GM19043 (cell line): ENCODE data around the gene KLHL21.

ENCODE experiments used
- ATAC-seq: cut with Tn5 transposase; IDR thresholded peaks from one replicate; pipeline ENCODE4 v1.9.1; 2021; ENCODE audit warnings: low read depth; ENCODE audit not compliant: unreplicated experiment

The KLHL21 gene

DNA sequence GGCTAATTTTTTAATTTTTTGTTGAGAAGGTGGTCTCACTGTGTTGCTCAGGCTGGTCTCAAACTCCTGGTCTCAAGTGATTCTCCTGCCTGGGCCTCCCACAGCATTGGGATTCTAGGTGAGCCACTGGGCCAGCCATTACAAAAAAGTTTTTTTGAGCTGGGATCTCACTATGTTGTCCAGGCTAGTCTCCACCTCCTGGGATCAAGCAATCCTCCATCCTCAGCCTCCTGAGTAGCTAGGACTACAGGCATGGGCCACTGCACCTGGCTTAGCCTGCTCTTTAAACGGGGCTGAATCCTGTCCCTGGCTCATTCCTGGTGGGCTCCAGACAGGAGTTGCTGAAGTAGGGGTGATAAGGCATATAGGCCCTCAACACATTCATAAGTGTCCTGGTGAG lies 45.1 kb downstream of the KLHL21 start:
- ATAC-seq: no peak

DNA sequence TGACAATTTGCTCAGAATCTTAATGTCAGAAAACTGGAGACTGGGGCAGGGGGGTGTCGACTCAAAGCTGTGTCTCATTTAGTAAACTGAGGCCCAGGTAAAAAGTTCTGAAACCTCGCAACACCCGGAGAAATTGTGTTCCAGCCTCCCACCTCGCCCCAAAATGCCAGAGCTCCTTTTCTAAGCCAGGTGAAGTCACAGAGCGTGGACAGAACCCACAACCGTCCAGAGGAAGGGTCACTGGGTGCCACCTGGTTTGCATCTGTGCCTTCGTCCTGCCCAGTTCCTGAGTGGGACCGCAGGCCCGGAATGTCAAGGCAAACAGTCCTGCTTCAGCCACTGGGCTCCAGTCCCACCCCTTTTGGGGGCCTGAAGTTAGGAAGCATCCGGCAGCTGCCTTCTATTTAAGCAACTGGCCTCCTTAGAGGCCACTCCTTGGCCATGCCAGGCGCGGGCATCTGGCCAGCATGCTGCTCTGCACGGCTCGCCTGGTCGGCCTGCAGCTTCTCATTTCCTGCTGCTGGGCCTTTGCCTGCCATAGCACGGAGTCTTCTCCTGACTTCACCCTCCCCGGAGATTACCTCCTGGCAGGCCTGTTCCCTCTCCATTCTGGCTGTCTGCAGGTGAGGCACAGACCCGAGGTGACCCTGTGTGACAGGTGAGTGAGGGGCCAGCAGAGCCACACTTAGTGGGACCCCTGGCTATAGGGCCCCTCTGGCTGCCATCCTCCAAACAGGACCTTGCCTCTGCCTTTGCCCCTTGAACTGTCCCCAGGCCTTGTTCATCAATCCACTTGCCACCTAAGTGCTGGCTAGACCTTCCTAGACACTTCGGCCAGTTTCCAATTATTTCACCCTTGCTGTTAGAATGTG lies 47.5 kb downstream of the KLHL21 start, which contains the start of gene TAS1R1:
Gene TAS1R1, plus strand, starts transcription at position 401 of the 872 bp plus-strand sequence. Its CDS starts 67 bp downstream, at position 468.
- no peak for ATAC-seq

DNA sequence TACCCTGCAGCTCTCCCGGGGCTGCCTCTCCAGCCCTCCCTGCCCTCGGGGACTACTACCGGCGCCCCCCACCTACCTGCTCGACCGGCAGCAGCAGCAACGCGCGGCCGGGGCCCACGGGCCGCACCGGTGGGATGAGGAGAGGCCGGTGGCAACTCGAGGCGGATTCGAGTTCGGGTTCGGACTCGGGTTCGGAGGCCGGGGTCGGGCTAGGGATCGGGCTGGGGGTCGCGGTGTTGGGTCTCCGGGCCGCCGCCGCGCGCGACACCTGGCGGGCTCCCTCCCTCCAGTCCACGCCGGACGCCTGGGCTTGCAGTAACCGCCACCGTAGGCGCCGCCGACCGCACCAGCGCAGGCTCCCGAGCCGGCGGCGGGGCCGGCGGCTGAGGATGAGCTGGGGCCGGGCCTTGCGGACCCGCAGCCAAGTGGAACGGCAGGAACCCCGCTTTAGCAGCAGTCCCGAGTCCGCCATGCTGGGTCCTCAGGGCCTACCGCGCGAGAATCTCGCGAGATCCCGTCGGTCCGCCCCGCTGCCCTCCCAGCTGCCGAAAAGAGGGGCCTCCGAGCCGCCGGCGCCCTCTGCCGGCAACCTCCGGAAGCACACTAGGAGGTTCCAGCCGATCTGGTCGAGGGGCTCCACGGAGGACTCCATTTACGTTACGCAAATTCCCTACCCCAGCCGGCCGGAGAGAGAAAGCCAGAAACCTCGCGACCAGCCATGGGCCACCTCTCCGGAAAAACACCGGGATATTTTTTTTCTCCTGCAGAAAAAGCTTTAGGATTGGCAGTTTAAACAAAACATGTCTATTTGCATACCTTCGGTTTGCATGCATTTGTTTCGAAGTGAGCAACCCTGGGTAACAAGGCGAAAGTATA lies 48.4 kb downstream of the KLHL21 start, which contains the start of gene NOL9:
Gene NOL9, minus strand, starts transcription at position 483 of the 876 bp plus-strand sequence. Its CDS starts 11 bp downstream, at position 472.
- peak; percentile 86 for ATAC-seq

DNA sequence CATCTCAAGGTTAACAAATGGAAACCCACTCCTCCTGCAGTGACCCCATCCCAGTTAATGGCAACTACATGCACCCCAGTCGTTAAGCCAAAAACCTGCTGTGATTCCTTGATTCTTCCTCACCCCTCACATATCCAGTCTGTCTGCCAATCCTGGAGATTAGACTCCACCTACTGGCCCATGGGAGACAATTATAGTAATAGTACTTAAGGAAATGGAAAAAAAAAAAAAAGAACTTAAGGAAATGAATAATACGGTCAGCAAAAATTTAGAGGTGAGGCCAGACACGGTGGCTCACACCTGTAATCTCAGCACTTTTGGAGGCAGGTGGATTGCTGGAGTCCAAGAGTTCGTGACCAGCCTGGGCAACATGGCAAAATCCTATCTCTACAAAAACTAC lies 55.4 kb downstream of the KLHL21 start:
- no peak for ATAC-seq

DNA sequence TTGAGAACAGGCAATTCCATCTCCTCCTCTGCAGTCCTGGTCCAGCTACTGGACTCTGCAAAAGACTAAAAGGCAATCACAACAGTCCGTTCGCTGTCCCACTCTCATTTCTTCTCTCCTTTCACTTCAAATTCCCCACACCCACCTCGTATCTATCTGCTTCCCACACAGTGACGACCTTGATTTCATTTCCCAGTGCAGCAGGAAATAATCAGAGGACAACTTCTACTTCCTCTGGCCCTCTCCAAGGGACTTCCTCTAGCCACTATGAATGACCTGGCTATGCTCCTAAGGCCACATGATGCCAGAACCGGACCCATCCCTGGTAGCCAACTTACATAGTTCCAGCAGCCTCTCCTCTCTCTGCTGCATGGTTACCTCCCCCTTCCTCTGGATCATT lies 56.3 kb downstream of the KLHL21 start:
- no peak for ATAC-seq

DNA sequence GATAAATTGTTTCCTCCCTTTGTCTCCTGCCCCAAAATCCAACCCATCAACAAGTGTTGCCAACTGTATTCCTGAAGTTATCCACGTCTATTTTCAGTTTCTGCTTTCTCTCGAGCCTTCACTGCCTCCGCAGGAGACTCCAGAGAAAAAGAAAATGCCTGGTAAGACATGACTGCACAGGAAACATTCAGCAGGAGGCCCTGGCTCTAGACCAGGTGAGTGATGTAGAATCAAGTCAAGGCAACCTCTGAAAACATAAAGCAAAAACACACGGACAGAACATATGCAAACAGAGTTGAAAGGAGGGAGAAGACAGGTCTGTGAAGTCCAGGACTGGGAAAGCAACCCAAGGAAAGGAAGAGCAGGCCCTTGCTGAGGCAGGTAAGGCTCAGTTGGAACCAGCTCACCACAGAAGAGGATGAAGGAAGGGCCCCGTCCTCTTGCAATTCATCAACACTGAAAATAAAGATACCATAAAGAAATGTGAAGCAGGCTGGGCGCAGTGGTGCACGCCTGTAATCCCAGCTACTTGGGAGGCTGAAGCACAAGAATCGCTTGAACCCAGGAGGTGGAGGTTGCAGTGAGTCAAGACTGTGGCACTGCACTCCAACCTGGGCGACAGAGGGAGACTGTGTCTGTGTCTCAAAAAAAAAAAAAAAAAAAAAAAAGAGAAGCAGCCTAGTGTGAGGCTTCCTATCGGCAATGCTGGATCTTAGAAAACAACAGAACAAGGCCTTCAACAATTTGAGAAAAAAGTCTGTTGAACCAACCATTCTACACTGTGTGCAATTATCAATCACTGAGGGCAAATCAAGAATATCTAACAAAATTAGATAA lies 57.2 kb downstream of the KLHL21 start:
- ATAC-seq: no peak

DNA sequence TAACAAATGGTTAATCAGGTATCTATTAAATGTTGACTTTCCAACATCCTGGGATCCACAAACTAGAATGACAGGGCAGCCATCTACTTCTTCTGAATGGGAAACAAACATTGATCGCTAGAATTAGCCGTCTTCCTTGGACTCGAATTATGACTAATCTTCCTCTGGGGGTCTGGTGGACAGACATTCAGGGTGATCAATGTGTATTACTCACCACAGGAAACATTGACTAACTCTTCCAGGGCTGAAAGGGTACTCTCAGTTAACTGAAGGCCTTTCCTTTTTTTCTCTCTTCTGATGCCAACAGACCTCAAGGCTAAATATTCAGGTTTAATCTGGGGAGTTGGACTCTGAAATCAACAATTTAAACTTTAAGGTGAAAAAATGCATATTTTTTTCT lies 57.8 kb downstream of the KLHL21 start:
- no peak for ATAC-seq
